Esophagus muscularis mucosa (tissue), 3 donors: ENCODE data around the gene CNBP.

Experiments used
- POLR2AphosphoS5 ChIP-seq, 2 donors: sonication (generic); formaldehyde crosslinking; IDR thresholded peaks; one replicate each; pipeline ENCODE4 v1.6.1; 2017; ENCODE audit warnings: antibody characterized with exemption in 2 of 2
- TF ChIP-seq, protein P1 (sequence below), 3 experiments: fragments of 200-600 bp in 2 of 3; fragments of 450-650 bp in 1 of 3; sonication (generic) in 2 of 3; IDR thresholded peaks; one replicate each; pipeline ENCODE4 v1.5.1; 2017 to 2019; ENCODE audit warnings: antibody characterized with exemption in 3 of 3, mild to moderate bottlenecking in 2 of 3, moderate library complexity in 1 of 3

DNA sequence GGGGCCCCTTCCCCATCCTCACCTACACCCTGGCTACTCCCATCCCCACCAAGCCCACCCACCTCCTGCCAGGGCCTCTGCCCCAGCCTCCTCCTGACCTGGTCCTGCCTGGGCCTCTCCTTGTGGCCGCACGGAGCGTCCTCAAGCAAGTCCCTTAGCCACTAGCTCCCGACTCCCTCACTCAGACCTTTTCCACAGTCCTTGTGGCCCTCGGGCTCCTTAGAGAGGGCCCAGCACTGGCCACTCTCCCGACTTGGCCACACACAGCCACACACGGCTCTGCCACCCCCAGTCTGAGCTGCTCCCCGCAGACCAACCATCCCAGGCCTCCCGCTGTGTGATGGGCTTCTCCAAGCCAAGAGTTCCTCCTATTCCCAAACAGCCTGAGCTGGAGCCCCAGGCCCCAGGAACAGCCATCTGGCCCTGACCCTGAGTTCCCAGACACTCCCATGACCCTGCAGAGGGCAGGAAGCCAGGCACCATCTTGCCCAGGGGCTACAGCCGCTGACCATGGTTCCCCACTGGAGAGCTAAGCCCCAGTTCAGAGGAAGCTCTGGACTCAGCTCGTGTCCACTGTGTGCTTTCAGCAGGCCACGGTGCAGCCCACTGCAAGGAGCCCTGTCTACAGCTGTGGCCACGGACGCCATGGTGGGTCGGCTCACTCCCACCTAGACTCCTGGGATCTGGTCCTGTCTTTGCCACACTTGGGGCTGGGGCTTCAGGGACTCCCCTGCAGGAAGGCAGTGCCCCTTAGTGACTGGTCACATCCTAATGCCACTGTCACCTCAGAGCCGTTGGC is 55.1 kb downstream of the CNBP start:
- TF ChIP-seq POLR2AphosphoS5 (IDR thresholded peaks at IDR 0.05) = no peak
- TF ChIP-seq, protein P1, sequence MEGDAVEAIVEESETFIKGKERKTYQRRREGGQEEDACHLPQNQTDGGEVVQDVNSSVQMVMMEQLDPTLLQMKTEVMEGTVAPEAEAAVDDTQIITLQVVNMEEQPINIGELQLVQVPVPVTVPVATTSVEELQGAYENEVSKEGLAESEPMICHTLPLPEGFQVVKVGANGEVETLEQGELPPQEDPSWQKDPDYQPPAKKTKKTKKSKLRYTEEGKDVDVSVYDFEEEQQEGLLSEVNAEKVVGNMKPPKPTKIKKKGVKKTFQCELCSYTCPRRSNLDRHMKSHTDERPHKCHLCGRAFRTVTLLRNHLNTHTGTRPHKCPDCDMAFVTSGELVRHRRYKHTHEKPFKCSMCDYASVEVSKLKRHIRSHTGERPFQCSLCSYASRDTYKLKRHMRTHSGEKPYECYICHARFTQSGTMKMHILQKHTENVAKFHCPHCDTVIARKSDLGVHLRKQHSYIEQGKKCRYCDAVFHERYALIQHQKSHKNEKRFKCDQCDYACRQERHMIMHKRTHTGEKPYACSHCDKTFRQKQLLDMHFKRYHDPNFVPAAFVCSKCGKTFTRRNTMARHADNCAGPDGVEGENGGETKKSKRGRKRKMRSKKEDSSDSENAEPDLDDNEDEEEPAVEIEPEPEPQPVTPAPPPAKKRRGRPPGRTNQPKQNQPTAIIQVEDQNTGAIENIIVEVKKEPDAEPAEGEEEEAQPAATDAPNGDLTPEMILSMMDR (IDR thresholded peaks at IDR 0.05) = no peak
